ENCODE data around the gene TMEM35B.
"Not testable (repeated sequence)": the region's sequence is repeated elsewhere in the genome, so short reads cannot be mapped to it uniquely, and the experiment has no call there.

The TMEM35B gene

GRCh38 chr1:34965597-34965996 is 19.6 kb downstream of the TMEM35B start:
- no peaks in the 10 kb centered on the region for H3K4me1 Mint-ChIP-seq
- H3K27me3 Mint-ChIP-seq (ENCODE audit: low read depth), result peaks cover 6% of the 10 kb centered on the region
- no peak overlapping the region for H3K27ac Mint-ChIP-seq
- H3K9me3 Mint-ChIP-seq, result peaks cover 11% of the 10 kb centered on the region
- H3K36me3 Mint-ChIP-seq (ENCODE audit: low read depth), result no peaks in the 10 kb centered on the region
- H3K4me3 Mint-ChIP-seq, result no peak overlapping the region
- TF ChIP-seq CTCF (IDR thresholded peaks at IDR 0.05; ENCODE audit: unreplicated experiment in 3 of 3), result no peak

GRCh38 chr1:34950428-34950827 is 34.7 kb downstream of the TMEM35B start:
- TF ChIP-seq CTCF (IDR thresholded peaks at IDR 0.05; ENCODE audit: unreplicated experiment in 3 of 3), result no peak
- H3K36me3 Mint-ChIP-seq (ENCODE audit: low read depth), result no peaks in the 10 kb centered on the region
- peaks cover 4% of the 10 kb centered on the region for H3K9me3 Mint-ChIP-seq
- H3K4me3 Mint-ChIP-seq, result no peak overlapping the region
- H3K27ac Mint-ChIP-seq, result no peak overlapping the region
- peaks cover 9% of the 10 kb centered on the region for H3K27me3 Mint-ChIP-seq (ENCODE audit: low read depth)
- no peaks in the 10 kb centered on the region for H3K4me1 Mint-ChIP-seq

GRCh38 chr1:34948739-34949138 is 36.4 kb downstream of the TMEM35B start:
- H3K36me3 Mint-ChIP-seq (ENCODE audit: low read depth); H3K4me3 Mint-ChIP-seq; H3K27me3 Mint-ChIP-seq (ENCODE audit: low read depth); H3K4me1 Mint-ChIP-seq; H3K9me3 Mint-ChIP-seq: not testable (repeated sequence)
- peak overlapping the region in 1 of 3 experiments; percentile 39 for H3K27ac Mint-ChIP-seq

- H3K9me3 Mint-ChIP-seq; H3K4me3 Mint-ChIP-seq; H3K27ac Mint-ChIP-seq; H3K4me1 Mint-ChIP-seq; H3K27me3 Mint-ChIP-seq (ENCODE audit: low read depth); H3K36me3 Mint-ChIP-seq (ENCODE audit: low read depth): not testable (repeated sequence)
Observed at GRCh38 chr1:34947641-34948314, 37.4 kb downstream of the TMEM35B start.

- H3K27ac Mint-ChIP-seq, result peak overlapping the region in 1 of 3 experiments; percentile 40
- peaks cover 4% of the 10 kb centered on the region for H3K9me3 Mint-ChIP-seq
- H3K4me1 Mint-ChIP-seq, result no peaks in the 10 kb centered on the region
- no peak for TF ChIP-seq CTCF (IDR thresholded peaks at IDR 0.05; ENCODE audit: unreplicated experiment in 3 of 3)
- H3K36me3 Mint-ChIP-seq (ENCODE audit: low read depth), result no peaks in the 10 kb centered on the region
- H3K27me3 Mint-ChIP-seq (ENCODE audit: low read depth), result peaks cover 15% of the 10 kb centered on the region
- H3K4me3 Mint-ChIP-seq, result no peak overlapping the region
Observed at GRCh38 chr1:34946211-34946610, 38.9 kb downstream of the TMEM35B start.

- H3K4me1 Mint-ChIP-seq; H3K9me3 Mint-ChIP-seq; H3K4me3 Mint-ChIP-seq; H3K36me3 Mint-ChIP-seq (ENCODE audit: low read depth): not testable (repeated sequence)
- H3K27me3 Mint-ChIP-seq (ENCODE audit: low read depth), result peaks cover 30% of the 10 kb centered on the region
- H3K27ac Mint-ChIP-seq, result peak overlapping the region in 1 of 3 experiments; percentile 81
Observed at GRCh38 chr1:34941798-34942197, 43.3 kb downstream of the TMEM35B start.
